VCaP (cell line): ENCODE measurements around the gene NDFIP2.

Experiments
- H3K27ac ChIP-seq: fragments of 450-650 bp; 2 replicates; pipeline ENCODE4 v1.5.1; 2017
- TF ChIP-seq, protein P1 (sequence below): fragments of 450-650 bp; conservative IDR thresholded peaks from 2 replicates; pipeline ENCODE4 v1.5.1; 2017; ENCODE audit warnings: mild to moderate bottlenecking, moderate library complexity

The NDFIP2 gene

GRCh38 chr13:79485014-79485811 lies 4.3 kb downstream of the NDFIP2 start:
- TF ChIP-seq, protein P1, sequence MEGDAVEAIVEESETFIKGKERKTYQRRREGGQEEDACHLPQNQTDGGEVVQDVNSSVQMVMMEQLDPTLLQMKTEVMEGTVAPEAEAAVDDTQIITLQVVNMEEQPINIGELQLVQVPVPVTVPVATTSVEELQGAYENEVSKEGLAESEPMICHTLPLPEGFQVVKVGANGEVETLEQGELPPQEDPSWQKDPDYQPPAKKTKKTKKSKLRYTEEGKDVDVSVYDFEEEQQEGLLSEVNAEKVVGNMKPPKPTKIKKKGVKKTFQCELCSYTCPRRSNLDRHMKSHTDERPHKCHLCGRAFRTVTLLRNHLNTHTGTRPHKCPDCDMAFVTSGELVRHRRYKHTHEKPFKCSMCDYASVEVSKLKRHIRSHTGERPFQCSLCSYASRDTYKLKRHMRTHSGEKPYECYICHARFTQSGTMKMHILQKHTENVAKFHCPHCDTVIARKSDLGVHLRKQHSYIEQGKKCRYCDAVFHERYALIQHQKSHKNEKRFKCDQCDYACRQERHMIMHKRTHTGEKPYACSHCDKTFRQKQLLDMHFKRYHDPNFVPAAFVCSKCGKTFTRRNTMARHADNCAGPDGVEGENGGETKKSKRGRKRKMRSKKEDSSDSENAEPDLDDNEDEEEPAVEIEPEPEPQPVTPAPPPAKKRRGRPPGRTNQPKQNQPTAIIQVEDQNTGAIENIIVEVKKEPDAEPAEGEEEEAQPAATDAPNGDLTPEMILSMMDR = no peak
- H3K27ac ChIP-seq = peak overlapping the region; percentile 54

GRCh38 chr13:79486433-79487188 lies 5.7 kb downstream of the NDFIP2 start:
- no peak overlapping the region for H3K27ac ChIP-seq
- TF ChIP-seq, protein P1 = no peak

- no peak overlapping the region for H3K27ac ChIP-seq
These were observed 9.4 kb downstream of the NDFIP2 start for GRCh38 chr13:79490326-79490725.

GRCh38 chr13:79490824-79491223 lies 9.9 kb downstream of the NDFIP2 start:
- H3K27ac ChIP-seq = no peak overlapping the region
- TF ChIP-seq, protein P1 = no peak

More at GRCh38 chr13:79490326-79490725, 9.4 kb downstream of the NDFIP2 start:
- TF ChIP-seq, protein P1 = no peak

DNA sequence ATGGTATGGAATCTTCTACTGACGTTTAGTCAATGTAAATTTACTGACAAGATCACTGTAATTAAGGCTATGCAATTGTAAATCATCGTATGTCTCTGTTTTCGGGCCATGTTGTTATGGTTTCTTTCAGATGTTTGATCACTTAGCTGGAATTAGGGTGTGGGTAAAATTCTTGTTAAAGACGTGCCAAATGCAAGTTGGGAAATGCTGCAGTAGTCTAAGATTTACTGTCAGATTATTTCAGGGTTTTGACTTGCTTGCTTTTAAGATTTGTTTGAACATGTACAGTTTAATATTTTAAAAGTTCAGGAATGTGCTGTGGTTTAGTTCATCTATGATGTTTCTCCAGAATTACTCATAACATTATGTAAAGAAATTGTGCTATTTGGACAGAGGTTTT lies 10.8 kb downstream of the NDFIP2 start:
- TF ChIP-seq, protein P1 = no peak
- no peak overlapping the region for H3K27ac ChIP-seq

- TF ChIP-seq, protein P1 = no peak
- no peak overlapping the region; the same call in 1 of the 2 replicates for H3K27ac ChIP-seq
These were observed 11.4 kb downstream of the NDFIP2 start for GRCh38 chr13:79492313-79492798.

GRCh38 chr13:79492918-79493594 lies 12.1 kb downstream of the NDFIP2 start:
- peak overlapping the region; percentile 6; the same call in 1 of the 2 replicates for H3K27ac ChIP-seq
- TF ChIP-seq, protein P1 = no peak
